ENCODE results near the gene RRAS.

Gene RRAS

GRCh38 chr19:49677231-49677900, 37.4 kb upstream of the RRAS start, which contains the start of gene PRMT1:
Gene PRMT1, plus strand, starts transcription at chr19:49677271. Its CDS starts 10 bp downstream, at chr19:49677281.
- peak in 1 of 2 donors; percentile 33 for DNase-seq (ENCODE audit: low read depth in 2 of 2)

- peak; percentile 97 to 99 for DNase-seq (ENCODE audit: low read depth in 2 of 2)
Measured at GRCh38 chr19:49676784-49677230, 36.9 kb upstream of the RRAS start.

- peak in 1 of 2 donors; percentile 44 for DNase-seq (ENCODE audit: low read depth in 2 of 2)
Measured at GRCh38 chr19:49676136-49676783, 36.3 kb upstream of the RRAS start.

GRCh38 chr19:49672131-49672919, 32.4 kb upstream of the RRAS start:
- peak; percentile 53 to 64 for DNase-seq (ENCODE audit: low read depth in 2 of 2)

GRCh38 chr19:49669516-49669915, 29.6 kb upstream of the RRAS start:
- no peak for DNase-seq (ENCODE audit: low read depth in 2 of 2)

GRCh38 chr19:49667473-49667872, 27.5 kb upstream of the RRAS start:
- no peak for DNase-seq (ENCODE audit: low read depth in 2 of 2)

GRCh38 chr19:49666120-49666444, 26.1 kb upstream of the RRAS start:
- no peak for DNase-seq (ENCODE audit: low read depth in 2 of 2)

- DNase-seq (ENCODE audit: low read depth in 2 of 2), result peak; percentile 96 to 97
Measured at GRCh38 chr19:49665351-49666119, 25.6 kb upstream of the RRAS start, which contains the start of the genes BCL2L12 and IRF3. Gene BCL2L12, plus strand, starts transcription at chr19:49665933. Its CDS starts 760 bp downstream, at chr19:49666693. Gene IRF3, minus strand, starts transcription at chr19:49665857. Its CDS starts 1,019 bp downstream, at chr19:49664838.

- DNase-seq (ENCODE audit: low read depth in 2 of 2), result no peak
Measured at GRCh38 chr19:49665036-49665350, 25.1 kb upstream of the RRAS start.

- peak; percentile 82 to 83 for DNase-seq (ENCODE audit: low read depth in 2 of 2)
Measured at GRCh38 chr19:49664171-49665035, 24.5 kb upstream of the RRAS start.

GRCh38 chr19:49663224-49663623, 23.3 kb upstream of the RRAS start:
- DNase-seq (ENCODE audit: low read depth in 2 of 2), result no peak

- no peak for DNase-seq (ENCODE audit: low read depth in 2 of 2)
Measured at GRCh38 chr19:49662011-49662410, 22.1 kb upstream of the RRAS start.

- no peak for DNase-seq (ENCODE audit: low read depth in 2 of 2)
Measured at GRCh38 chr19:49660338-49660961, 20.5 kb upstream of the RRAS start.

GRCh38 chr19:49658566-49659442, 18.9 kb upstream of the RRAS start:
- no peak for DNase-seq (ENCODE audit: low read depth in 2 of 2)

- no peak for DNase-seq (ENCODE audit: low read depth in 2 of 2)
Measured at GRCh38 chr19:49658139-49658517, 18.2 kb upstream of the RRAS start.

- no peak for DNase-seq (ENCODE audit: low read depth in 2 of 2)
Measured at GRCh38 chr19:49657493-49658138, 17.7 kb upstream of the RRAS start.

- DNase-seq (ENCODE audit: low read depth in 2 of 2), result no peak
Measured at GRCh38 chr19:49656456-49657109, 16.6 kb upstream of the RRAS start.
